NCI-H524 treated with DMSO at 0.1 percent for 48 hours (cell line): ENCODE data around the gene MAPK8IP2.

ENCODE experiments used
- DNase-seq: peaks from one replicate; lab custom pipeline; 2025; lab: John Stamatoyannopoulos, UW

Gene MAPK8IP2

DNA sequence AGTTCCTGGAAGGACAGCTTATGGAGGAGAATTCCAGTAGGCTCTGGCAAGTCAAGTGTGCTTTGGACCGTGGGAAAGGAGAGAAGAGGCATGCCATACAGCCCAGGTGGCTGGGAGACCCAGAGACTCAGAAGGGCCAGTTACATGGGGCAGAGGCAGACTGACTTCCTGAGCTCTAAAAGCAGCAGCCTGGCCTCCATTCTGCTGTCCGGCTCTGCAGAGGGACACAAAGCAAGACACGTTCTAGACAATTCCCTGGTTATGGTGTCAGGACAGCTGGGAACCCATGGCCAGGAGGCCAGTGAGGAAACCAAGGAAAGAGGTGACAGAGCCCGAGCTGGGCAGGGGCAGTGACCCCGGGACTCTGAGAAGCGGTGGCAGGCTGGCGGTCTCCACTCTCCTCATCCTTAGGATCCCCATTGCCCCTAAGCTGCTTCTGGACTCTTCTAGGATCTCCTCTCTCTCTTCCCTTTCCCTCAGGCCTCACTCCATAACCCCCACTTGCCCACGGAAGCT lies 25.1 kb upstream of the MAPK8IP2 start:
- no peak for DNase-seq

DNA sequence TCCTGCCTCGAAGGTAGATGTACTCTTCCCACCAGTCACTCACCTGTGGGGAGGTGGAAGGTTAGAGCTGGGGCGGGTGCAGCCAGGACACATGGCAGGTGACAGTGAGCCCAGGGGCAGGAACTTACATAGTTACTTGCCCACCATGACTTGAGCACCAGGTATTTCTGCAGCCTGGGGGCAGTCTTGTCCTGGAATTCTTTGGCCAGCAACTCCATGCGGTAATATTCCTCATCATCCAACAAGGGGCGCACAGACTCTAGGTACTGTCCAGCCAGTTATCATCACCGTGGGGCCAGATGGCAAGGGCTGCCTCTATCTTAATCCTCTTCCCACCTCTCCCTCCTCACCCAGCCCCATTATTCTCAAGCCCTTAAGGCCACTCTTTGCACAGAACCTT lies 24.5 kb upstream of the MAPK8IP2 start:
- peak; percentile 88 for DNase-seq

DNA sequence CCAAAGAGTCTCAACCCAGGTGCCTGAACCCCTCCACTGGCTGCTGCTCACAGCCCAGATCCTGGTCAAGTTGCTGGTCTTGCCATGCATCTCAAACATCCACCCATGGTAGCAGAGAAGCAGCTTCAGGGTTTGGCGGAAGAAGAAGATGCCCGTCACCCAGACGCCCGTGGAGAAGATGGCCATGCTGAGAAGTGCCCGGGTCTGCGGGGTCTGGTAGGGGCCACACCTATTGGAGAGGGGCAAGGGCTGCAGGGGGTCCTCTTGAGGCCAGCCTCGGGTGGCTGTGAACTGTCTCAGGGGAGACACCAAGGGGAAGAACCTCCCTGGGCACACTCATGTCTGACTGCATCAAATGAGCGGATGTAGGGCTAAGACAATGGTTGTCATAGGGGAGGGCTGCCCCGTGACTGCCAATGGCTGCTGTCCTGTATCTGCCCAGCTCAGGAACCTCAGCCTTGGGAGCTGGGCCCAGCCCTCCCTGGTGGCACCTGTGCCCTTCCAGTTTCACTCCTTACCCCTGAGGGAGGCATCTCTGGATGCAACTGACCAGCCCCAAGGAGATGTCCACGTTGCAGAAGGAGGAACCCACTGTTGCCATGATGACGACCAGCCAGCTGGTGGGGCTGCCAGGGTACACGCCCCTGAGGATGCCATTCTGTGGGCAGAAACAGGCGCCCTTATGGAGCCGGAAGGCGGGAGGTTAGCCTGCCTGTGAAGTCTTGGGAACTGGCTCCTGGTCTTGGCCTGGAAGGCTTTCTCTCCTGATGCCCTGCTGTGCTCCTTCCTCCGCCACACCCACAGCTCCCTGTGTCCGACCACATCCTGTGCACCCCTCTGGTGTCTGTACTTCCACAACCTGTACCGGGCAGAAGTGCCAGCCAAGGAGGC lies 23.5 kb upstream of the MAPK8IP2 start:
- DNase-seq, result no peak

DNA sequence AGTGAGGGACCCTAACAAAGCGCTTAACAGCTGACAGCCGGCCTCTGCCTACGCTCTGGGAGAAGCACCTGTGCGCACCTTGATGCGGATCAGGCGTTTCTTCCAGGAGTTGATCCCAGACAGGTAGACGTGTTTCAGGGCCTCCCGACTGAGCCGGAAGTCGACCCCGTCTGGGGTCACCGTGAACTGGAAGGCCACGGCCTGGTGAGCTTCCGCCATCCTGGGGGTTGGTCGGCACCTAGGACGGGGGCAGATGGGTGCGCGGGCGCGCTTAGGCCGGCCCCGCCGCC lies 23.0 kb upstream of the MAPK8IP2 start:
- no peak for DNase-seq

DNA sequence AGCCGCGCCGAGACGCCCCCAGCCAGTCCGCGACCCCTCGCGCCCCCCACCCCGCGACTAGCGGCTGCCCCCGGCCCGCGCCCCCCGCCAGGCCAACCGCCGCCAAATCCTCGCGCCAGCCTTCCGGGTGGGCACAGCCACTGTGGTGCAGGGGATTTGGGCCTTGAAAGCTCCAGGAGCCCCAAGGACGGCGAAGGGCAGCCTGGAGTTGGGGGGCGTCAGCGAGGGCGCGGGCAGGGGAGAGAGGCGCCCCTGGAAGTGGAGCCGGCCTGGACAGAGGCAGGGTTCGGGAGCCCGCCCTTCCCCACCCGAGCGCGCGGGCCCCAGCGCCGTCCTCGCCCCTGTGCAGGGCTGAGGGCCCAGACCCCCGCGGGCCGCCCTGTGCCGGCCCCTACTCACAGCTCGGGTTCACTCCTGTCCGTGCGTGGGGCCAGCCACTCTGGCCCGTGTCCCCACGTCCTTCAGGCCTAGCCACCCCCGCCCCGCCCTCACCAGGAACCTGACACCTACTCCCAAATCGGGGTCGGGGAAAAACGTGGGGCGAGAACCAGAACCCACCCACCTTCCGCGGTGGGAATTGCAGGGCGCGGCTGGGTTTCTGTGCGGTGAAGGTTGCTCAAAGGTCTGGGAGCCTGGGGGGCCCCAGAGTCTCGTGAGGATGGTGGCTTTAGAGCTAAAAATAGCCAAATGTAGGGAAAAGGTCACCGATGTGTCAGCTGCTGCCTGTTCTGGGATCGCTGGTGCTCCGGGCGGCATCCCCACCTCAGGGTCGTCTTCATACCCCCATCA lies 22.4 kb upstream of the MAPK8IP2 start, which contains the start of gene CPT1B:
TSS of gene CPT1B (minus strand) at position 441 of the 789 bp plus-strand sequence. CDS start 512 bp downstream, outside the sequence.
- no peak for DNase-seq

DNA sequence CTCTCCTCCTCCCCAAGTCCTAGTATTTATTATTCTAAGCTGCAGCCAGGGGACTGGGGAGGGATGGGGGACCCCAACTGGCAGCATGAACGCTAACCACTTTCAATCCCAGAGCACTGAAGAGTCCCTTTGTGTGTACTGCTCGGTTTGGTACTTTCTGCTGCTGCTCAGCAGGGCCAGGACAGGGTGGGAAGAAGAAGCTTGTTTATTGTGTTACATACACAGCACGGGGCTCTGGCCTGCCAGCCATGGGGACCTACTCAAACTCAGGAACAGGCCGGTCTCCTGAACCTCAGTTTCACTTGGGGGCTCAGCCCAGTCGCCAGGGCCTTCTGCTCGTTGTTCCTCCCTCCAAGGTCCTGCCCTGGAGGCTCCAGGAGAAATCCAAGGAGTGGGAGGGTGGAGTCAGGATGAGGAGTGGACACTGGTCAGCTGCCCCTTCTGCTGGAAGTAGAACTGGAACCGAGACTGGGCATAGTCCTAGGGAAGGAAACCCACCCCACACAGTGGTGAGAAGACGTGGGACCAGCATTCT lies 21.8 kb upstream of the MAPK8IP2 start:
- no peak for DNase-seq

DNA sequence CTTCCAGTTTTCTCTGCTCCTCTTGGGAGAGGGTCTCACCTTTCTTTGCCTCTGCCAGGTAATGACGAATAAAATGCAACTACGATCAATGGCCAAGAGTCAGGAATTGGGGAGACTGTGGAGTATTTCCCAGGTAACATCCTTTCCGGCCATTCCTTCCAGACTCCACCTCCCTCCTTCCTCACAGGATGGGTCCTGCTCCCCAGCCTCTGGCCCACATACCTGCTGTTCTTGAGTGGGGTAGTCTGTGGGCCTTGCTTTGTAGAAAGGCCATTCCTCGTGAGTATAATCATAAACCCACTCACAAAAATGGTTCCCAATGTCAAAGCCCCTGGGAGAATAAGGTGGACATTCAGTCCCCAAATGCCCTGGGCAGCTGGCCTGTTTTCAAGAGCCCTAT lies 20.8 kb upstream of the MAPK8IP2 start:
- DNase-seq, result no peak

DNA sequence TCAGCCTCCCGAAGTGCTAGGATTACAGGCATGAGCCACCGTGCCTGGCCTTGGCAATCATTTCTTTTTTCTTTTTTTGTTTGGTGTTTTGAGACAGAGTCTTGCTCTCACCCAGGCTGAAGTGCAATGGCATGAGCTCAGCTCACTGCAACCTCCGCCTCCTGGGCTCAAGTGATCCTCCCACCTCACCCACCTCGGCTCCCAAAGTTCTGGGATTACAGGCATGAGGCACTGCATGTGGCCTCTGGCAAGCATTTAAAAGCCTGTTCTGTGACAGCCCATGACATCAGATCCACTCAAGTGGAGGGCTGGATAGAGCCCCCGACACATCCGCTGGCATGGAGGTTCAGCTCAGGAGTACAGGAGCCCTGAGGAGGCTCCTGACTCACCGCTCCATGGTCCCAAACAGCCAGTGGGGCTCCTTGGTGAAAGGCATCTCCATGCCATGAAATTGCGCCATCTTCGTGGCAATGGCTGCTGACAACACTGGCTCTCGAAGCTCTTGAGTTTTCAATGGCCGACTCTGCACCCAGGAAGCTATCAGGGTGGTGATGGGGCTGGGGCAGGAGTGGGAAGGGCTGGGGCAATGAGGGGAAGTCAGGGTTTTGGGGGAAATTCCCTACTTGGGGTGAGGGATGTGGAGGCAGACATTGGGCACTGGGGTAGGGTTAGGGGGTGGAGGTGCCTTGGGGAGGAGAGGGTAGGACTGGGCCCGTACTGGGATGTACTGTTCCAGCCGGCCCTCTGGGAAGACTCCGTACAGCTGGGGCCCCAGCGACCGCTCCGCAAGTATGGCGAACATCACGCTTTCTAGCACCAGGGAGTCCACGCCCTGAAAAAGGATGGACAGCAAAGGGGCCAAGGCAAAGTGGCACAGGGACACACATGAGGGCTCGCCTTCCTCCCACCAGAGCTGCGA lies 19.3 kb upstream of the MAPK8IP2 start:
- no peak for DNase-seq

DNA sequence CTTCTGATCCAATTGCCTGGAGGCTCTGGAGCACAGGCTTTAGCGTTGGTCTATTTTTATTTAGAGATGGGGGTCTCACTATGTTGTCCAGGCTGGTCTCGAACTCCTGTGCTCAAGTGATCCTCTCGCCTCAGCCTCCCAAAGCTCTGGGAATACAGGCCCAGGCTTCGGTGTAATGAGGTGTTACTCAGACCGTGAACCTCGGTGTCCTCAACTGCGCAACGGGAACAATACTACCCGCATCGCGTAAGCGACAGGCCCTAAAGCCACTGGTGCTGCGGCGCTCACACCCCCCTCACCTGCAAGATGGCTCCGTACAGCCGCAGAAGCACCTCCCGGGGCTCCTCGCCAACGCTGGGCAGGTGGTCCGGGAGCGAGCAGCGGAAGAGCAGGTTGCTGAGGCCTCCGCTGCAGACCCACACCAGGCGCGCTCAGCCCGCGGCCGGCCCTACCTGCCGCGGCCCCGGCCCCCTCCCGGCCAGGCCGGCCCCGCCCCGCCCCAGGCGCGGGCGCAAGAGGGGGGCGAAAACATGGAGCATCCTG lies 18.6 kb upstream of the MAPK8IP2 start:
- DNase-seq, result no peak

DNA sequence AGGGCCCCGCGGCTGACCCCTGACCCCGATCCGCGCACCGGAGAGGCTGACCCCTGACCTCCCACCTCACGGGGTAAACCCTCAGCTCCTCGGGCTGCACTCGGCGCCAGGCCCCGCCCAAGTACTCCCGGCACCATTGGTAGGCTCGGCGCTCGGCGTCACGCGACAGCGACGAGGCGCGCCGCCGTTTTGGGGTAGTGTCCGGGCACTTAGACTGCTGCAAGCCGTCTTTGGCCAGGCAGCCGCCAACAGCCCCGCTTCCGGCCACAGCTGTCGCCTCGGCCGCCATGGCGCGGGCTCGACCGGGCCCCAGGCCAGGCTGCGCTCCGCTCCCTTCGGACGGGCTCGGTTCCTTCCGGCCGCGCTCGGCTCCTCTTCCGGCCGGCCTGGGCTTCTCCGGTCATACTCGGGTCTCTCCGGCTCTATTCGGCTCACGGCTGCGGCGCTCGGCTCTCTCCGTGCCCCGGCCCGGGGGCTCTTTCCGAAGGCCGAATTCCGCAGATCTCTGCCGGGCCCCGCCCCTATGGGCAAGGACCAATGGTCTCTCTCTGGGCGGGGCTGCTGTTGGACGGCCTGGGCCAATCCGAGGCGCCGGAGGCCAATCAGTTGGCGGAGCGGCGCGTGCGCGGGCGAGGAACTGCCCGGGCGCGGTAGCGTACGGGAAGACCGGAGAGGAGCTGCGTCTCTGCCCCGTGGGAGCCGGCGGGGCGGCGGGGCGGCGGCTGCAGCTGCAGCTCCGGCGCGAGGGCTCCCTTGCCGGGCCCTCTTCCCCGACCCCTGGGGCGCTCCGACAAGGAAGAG lies 17.9 kb upstream of the MAPK8IP2 start, which contains the start of gene CHKB:
TSS of gene CHKB (minus strand) at position 357 of the 801 bp plus-strand sequence. CDS start at position 289, 68 bp downstream.
- peak; percentile 89 for DNase-seq

DNA sequence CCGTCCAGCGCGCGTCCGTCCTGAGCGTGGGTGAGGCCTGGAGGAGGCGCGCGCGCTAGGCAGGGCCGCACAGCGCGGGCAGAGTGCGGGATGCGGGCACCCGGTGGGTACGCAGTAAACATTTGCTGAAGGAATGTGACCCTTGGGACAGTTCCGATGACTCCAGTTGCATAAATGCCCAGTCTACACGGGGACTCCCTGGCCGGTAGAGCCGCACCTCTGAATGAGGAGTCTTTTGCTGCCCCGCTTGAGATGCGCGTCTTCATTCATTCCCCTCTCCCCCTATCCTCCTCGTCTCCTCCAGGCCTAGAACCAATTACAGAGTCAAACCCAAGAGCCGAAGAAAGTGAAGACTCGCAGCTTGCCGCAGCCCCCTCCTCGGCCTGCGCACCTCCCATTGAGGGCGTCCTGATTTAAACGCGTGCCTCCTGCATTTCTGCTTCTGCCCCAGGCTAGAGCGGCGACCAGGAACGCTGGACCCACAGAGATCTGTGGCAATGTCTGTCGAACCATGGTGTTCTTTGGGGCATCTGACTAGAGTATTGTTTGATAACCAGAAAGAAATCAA lies 17.2 kb upstream of the MAPK8IP2 start:
- no peak for DNase-seq

DNA sequence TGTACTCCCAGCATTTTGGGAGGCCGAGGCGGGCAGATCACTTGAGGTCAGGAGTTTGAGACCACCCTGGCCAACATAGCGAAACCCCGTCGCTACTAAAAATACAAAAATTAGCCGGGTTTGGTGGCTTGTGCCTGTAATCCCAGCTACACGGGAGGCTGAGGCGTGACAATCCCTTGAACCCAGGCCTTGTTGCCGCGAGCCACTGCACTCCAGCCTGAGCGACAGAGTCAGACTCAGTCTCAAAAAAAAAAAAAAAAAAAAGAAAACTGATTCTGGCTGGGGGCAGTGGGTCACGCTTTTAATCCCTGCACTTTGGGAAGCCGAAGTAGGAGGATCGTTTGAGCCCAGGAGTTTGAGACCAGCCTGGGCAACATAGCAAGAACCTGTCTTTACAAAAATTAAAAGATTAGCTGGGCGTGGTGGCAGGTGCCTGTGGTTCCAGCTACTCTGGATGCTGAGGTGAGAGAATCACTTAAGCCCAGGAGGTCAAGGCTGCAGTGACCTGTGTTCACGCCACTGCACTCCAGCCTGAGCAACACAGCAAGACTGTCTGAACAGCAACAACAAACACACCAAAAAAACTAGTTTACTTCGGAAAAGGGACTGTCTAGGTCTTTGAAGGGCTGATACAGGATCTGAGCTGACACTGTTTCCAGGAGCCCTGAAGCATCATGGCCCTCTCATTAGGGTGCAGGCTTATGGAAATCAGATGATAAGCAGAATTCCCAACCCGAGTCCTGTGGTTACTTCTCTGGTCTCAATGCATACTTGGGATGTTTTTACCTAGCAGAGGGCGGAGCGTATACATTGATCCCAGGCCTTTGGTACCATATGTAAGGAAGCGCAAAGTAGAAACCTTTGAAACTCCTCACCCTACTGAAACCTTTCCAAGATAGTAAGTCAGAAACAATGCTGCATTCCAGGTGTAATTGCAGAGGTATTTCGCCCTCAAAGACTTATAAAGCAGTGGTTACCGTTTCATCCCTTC lies 16.2 kb upstream of the MAPK8IP2 start:
- DNase-seq, result no peak

DNA sequence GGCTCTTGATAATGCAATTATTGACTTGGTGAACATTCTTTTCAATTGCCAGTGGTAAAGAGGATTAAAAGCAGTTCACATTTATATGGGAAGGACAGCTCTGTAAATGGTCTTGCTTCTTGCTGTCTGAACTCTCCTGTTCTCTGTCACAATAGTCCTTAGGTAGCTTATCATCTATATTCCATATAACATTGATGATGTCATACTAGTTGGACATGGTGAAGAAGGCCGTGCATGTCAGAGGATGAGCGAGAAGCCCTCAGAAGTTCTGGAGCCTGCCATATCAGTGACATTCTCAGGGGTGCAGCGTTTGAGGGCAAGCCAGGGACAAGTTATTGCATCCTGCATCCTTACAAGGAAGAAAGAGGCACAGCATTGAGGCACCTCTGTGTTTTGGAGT lies 15.4 kb upstream of the MAPK8IP2 start:
- DNase-seq, result no peak

DNA sequence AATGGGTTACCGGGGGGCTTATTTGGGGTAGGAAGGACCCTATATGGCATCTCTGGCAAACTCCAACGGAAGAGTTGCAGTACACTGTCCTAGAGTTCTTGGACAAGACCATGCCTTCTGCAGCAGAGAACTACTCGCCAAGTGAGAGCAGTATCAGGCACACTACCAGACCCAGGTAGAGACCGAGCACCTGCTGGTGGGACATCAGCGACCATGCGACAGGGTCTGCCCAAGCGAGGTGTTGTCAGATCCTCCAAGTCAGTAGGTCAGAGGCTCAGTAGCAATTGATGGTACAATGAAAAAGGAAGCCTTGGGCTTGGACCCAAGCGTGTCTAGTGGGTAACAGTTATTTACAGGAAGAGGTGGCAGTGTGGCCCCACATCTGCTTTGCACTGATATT lies 14.8 kb upstream of the MAPK8IP2 start:
- DNase-seq, result no peak

DNA sequence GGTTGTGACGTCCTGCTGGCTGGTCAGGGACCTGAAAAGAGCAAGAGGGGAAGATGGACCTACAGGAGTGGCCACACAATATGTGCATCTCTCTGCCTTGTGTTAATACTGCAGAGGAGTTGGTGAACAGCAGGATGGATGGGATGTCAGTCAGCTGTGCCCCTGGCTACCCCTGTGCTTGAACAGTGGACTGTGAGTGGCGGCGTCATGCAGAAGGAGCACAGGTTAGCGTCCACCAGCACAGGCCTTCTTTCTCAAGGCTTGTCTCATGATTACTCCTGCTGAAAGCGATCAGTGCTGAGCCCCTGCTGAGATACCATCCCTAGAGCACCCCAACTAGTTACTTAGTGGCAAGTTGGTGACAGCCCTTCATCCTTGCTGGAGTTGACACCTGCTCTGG lies 14.2 kb upstream of the MAPK8IP2 start:
- no peak for DNase-seq

DNA sequence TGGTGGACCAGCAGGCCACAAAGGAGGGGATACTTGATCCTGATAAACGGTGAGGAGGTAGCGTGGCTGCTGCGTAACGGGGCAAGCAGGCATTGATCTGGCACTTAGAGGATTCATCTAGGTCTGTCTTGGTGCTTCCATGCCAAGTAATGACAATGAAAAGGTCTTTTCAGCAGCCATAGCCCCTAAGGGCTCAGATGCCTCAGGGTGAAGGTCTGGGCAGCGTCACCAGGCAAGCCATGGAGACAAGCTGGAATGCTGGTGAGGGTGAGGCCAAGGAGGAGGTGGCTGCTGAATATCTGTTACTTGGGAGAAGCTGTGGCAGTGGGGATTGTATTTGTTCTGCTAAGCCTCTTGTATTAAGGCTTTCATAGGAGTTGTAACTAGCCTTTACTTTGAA lies 13.2 kb upstream of the MAPK8IP2 start:
- DNase-seq, result no peak

DNA sequence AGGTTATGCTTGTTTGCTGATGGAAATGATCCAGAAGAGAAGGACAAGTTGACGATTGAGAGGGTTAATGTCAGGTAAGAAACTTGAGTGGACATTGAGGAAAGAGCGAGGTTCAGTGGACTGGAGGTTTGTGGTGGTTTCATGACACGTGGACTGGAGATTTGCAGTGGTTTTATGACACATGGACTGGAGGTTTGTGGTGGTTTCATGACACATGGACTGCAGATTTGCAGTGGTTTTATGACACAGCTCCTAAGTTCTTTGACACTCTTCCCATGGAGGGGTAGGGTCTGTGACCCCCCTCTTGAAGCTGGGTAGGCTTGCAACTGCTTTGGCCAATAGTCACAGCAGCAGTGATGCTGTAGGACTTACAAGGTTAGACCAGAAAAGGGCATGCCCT lies 5.4 kb upstream of the MAPK8IP2 start:
- DNase-seq, result no peak

DNA sequence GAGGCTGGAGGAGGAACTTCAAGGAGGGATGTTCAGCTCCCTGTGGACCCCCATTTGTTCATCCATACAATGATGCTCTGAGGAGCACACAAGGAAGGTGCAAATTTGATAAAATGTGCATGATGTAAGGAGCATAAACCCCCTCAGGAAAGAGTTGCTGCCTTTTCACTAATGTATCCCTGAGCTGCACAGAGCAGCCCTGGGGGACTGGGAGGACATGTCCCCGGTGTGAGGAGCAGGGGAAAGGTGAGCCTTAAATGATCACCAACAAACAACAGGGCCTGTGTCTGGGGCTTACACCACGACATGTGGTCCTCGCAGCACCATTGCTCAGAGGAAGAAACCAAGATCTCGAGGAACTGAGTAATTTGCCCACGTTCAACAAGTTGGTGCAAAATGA lies 3.5 kb upstream of the MAPK8IP2 start:
- no peak for DNase-seq
